ENCODE data around the gene FAAP20. TPM values are rescaled to one million over a fixed set of nuclear protein-coding genes. Genes with fewer than 3 reads are reported as not detected.

FAAP20 gene
- total RNA-seq, 1 donor from 2014 or later, result 77.9 TPM

GRCh38 chr1:2215909-2216766 is 21.6 kb upstream of the FAAP20 start:
- no peak overlapping the region for H3K4me3 Mint-ChIP-seq (ENCODE audit: low read depth)
- H3K36me3 Mint-ChIP-seq (ENCODE audit: insufficient read depth), result no peaks in the 10 kb centered on the region
- peaks cover 7% of the 10 kb centered on the region for H3K27me3 Mint-ChIP-seq
- no peak for DNase-seq (ENCODE audit: low spot score, unreplicated experiment)
- H3K4me1 Mint-ChIP-seq (ENCODE audit: low read depth), result no peaks in the 10 kb centered on the region
- TF ChIP-seq CTCF (IDR thresholded peaks at IDR 0.05; ENCODE audit: unreplicated experiment), result no peak
- H3K9me3 Mint-ChIP-seq (ENCODE audit: low read depth), result no peaks in the 10 kb centered on the region
- no peak overlapping the region for H3K27ac Mint-ChIP-seq

GRCh38 chr1:2215329-2215728 is 20.8 kb upstream of the FAAP20 start:
- H3K27ac Mint-ChIP-seq, result no peak overlapping the region
- DNase-seq (ENCODE audit: low spot score, unreplicated experiment), result no peak
- H3K4me1 Mint-ChIP-seq (ENCODE audit: low read depth), result no peaks in the 10 kb centered on the region
- no peaks in the 10 kb centered on the region for H3K9me3 Mint-ChIP-seq (ENCODE audit: low read depth)
- H3K36me3 Mint-ChIP-seq (ENCODE audit: insufficient read depth), result no peaks in the 10 kb centered on the region
- no peak for TF ChIP-seq CTCF (IDR thresholded peaks at IDR 0.05; ENCODE audit: unreplicated experiment)
- peaks cover 7% of the 10 kb centered on the region for H3K27me3 Mint-ChIP-seq
- no peak overlapping the region for H3K4me3 Mint-ChIP-seq (ENCODE audit: low read depth)

- DNase-seq (ENCODE audit: low spot score, unreplicated experiment), result no peak
- H3K4me3 Mint-ChIP-seq (ENCODE audit: low read depth), result no peak overlapping the region
- no peaks in the 10 kb centered on the region for H3K36me3 Mint-ChIP-seq (ENCODE audit: insufficient read depth)
- TF ChIP-seq CTCF (IDR thresholded peaks at IDR 0.05; ENCODE audit: unreplicated experiment), result no peak
- no peaks in the 10 kb centered on the region for H3K4me1 Mint-ChIP-seq (ENCODE audit: low read depth)
- H3K27ac Mint-ChIP-seq, result no peak overlapping the region
- H3K9me3 Mint-ChIP-seq (ENCODE audit: low read depth), result no peaks in the 10 kb centered on the region
- H3K27me3 Mint-ChIP-seq, result peaks cover 7% of the 10 kb centered on the region
Observed at GRCh38 chr1:2214541-2215241, 20.1 kb upstream of the FAAP20 start.

- no peak for TF ChIP-seq CTCF (IDR thresholded peaks at IDR 0.05; ENCODE audit: unreplicated experiment)
- no peak for DNase-seq (ENCODE audit: low spot score, unreplicated experiment)
- H3K27ac Mint-ChIP-seq, result no peak overlapping the region
- H3K27me3 Mint-ChIP-seq, result peaks cover 3% of the 10 kb centered on the region
- H3K9me3 Mint-ChIP-seq (ENCODE audit: low read depth), result no peaks in the 10 kb centered on the region
- H3K4me1 Mint-ChIP-seq (ENCODE audit: low read depth), result peaks cover 3% of the 10 kb centered on the region
- H3K4me3 Mint-ChIP-seq (ENCODE audit: low read depth), result no peak overlapping the region
- no peaks in the 10 kb centered on the region for H3K36me3 Mint-ChIP-seq (ENCODE audit: insufficient read depth)
Observed at GRCh38 chr1:2213576-2214505, 19.3 kb upstream of the FAAP20 start.
